Activated T-cell treated with anti-CD3 and anti-CD28 coated beads for 48 hours (primary cell): ENCODE data around the gene UNC93B1.

Experiments used
- DNase-seq: peaks from one replicate; pipeline ENCODE4 v3.0.0-alpha.2; 2020; ENCODE audit warnings: low read depth

Gene UNC93B1

GRCh38 chr11:68022531-68022930 lies 18.6 kb upstream of the UNC93B1 start:
- DNase-seq = no peak

- DNase-seq = no peak
These were observed 17.4 kb upstream of the UNC93B1 start for GRCh38 chr11:68021167-68021787.

- no peak for DNase-seq
These were observed 16.7 kb upstream of the UNC93B1 start for GRCh38 chr11:68020575-68020974.

GRCh38 chr11:68019486-68019885 lies 15.6 kb upstream of the UNC93B1 start:
- DNase-seq = no peak

- no peak for DNase-seq
These were observed 14.9 kb upstream of the UNC93B1 start for GRCh38 chr11:68018730-68019190.

GRCh38 chr11:68017980-68018729 lies 14.3 kb upstream of the UNC93B1 start:
- DNase-seq = no peak

GRCh38 chr11:68016904-68017817 lies 13.3 kb upstream of the UNC93B1 start:
- DNase-seq = no peak

- DNase-seq = no peak
These were observed 12.4 kb upstream of the UNC93B1 start for GRCh38 chr11:68016161-68016903.

- no peak for DNase-seq
These were observed 11.6 kb upstream of the UNC93B1 start for GRCh38 chr11:68015467-68015866.

GRCh38 chr11:68014947-68015447 lies 11.1 kb upstream of the UNC93B1 start:
- DNase-seq = no peak

- no peak for DNase-seq
These were observed 10.5 kb upstream of the UNC93B1 start for GRCh38 chr11:68014157-68014946.

- no peak for DNase-seq
These were observed 9.8 kb upstream of the UNC93B1 start for GRCh38 chr11:68013611-68014156.

- DNase-seq = no peak
These were observed 9.1 kb upstream of the UNC93B1 start for GRCh38 chr11:68012843-68013610.

- DNase-seq = no peak
These were observed 8.3 kb upstream of the UNC93B1 start for GRCh38 chr11:68012044-68012842.

GRCh38 chr11:68011051-68011943 lies 7.4 kb upstream of the UNC93B1 start:
- DNase-seq = no peak

- no peak for DNase-seq
These were observed 6.5 kb upstream of the UNC93B1 start, which contains the start of gene ALDH3B1 for GRCh38 chr11:68010090-68011041. ALDH3B1 (plus strand) TSS chr11:68010327; CDS start chr11:68015298, 4,971 bp downstream.
